Measurements from ENCODE around the gene LSM14B. TPM values are rescaled to one million over a fixed set of nuclear protein-coding genes. Genes with fewer than 3 reads are reported as not detected.
A peak's percentile ranks its signal among the peaks of the same experiment; 100 is the strongest.

LSM14B gene
- total RNA-seq, 3 donors from 2014 or later (not counting 1 experiment from before 2014, with no cell fraction given): 41.1 to 56.2 (median 47.3) TPM

DNA sequence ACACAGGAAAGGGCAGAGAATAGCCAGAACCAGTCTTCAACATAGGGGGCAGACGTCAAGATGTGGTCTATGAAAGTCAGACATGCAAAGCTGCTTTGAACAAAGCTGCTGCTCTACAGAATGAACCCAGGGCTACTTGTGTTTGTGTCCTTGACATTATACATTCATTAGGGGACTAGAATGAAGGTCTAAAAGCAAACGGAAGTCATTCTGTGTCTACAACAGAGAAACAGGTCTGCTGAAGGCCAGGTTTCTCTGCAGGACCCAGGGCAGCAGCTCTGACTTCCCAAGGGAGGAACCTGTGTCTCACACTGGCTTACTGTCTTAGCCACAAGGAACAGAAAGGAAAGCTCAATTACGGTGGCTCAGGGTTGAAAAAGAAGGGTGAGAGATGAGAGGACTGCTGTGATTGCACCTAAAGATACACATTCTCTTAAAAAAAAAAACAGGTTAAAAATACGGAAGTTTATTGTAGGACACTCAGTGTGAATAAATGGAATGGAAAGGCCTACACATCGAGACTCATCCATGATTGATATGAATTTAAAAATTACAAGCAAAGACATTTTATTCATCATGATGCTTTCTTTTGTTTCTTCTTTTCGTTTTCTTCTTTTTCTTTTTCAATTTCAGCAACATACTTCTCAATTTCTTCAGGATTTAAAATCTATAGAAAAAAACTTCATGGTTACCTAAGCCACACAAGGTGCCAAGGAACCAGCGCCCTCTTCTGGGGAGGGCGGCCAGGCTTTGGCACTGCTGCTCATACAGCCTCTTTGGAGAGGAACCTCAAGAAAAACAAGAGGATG, 14.2 kb downstream of the LSM14B start:
- intact Hi-C loops (cut with micrococcal nuclease): loop anchor here (1.0 to 2.0 kb wide), 3 partner anchors 14 to 126 kb away; partner anchors contain the start of gene LSM14B
- H3K9me3 Mint-ChIP-seq: no peaks in the 10 kb centered on the region
- no peaks in the 10 kb centered on the region for H3K27me3 Mint-ChIP-seq (ENCODE audit: low read depth in 2 of 2)
- H3K4me3 Mint-ChIP-seq: no peak overlapping the region
- DNase-seq: peak; percentile 58 to 88
- H3K9me3 ChIP-seq (ENCODE audit: control insufficient read depth, insufficient read depth, low read length): no peaks in the 10 kb centered on the region
- H3K36me3 Mint-ChIP-seq: peaks cover 15% of the 10 kb centered on the region
- TF ChIP-seq, protein P1, sequence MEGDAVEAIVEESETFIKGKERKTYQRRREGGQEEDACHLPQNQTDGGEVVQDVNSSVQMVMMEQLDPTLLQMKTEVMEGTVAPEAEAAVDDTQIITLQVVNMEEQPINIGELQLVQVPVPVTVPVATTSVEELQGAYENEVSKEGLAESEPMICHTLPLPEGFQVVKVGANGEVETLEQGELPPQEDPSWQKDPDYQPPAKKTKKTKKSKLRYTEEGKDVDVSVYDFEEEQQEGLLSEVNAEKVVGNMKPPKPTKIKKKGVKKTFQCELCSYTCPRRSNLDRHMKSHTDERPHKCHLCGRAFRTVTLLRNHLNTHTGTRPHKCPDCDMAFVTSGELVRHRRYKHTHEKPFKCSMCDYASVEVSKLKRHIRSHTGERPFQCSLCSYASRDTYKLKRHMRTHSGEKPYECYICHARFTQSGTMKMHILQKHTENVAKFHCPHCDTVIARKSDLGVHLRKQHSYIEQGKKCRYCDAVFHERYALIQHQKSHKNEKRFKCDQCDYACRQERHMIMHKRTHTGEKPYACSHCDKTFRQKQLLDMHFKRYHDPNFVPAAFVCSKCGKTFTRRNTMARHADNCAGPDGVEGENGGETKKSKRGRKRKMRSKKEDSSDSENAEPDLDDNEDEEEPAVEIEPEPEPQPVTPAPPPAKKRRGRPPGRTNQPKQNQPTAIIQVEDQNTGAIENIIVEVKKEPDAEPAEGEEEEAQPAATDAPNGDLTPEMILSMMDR (IDR thresholded peaks at IDR 0.05): peak; percentile 73
- H3K27ac Mint-ChIP-seq: peak overlapping the region; percentile 51 to 76
- H3K4me1 ChIP-seq (ENCODE audit: control insufficient read depth, insufficient read depth, low read length): peaks cover 21% of the 10 kb centered on the region
- 50% methylated on average over 5 of the region's 8 CpGs for WGBS (ENCODE audit: insufficient coverage)
- H3K27ac ChIP-seq (ENCODE audit: low read length): no peak overlapping the region
- peaks cover 81% of the 10 kb centered on the region for H3K36me3 ChIP-seq (ENCODE audit: control insufficient read depth, insufficient read depth, low read length)
- no peaks in the 10 kb centered on the region for H3K27me3 ChIP-seq (ENCODE audit: control insufficient read depth, insufficient read depth, low read length)
- H3K4me1 Mint-ChIP-seq: peaks cover 44 to 50% of the 10 kb centered on the region in 2 donors
- no peak overlapping the region for H3K4me3 ChIP-seq (ENCODE audit: low read length)
- peak; percentile 58 to 73 (median 60) for ATAC-seq

DNA sequence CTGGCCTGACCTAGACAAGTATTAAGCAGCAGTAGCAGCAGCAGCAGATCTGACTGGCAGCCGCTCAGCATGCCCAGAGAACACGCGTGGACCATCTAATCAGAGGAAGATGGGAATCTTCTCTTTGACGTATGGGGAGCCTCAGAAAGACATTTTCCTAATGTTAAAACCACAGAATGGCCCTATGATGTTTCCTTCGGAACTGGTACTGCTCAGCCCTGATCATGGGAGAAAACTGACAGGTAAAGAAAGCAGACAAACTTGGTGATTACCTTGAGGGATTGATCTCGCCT, 14.8 kb downstream of the LSM14B start:
- no peak overlapping the region for H3K4me3 Mint-ChIP-seq
- DNase-seq: no peak
- Histone ChIP-seq H3K4me3 (ENCODE audit: low read length) (no peak overlapping the region), H3K9me3 (ENCODE audit: control insufficient read depth, insufficient read depth, low read length) (no peaks in the 10 kb centered on the region), H3K27me3 (ENCODE audit: control insufficient read depth, insufficient read depth, low read length) (no peaks in the 10 kb centered on the region), H3K27ac (ENCODE audit: low read length) (no peak overlapping the region), H3K4me1 (ENCODE audit: control insufficient read depth, insufficient read depth, low read length) (peaks cover 26% of the 10 kb centered on the region), H3K36me3 (ENCODE audit: control insufficient read depth, insufficient read depth, low read length) (peaks cover 76% of the 10 kb centered on the region)
- no peak for ATAC-seq
- no peaks in the 10 kb centered on the region for H3K27me3 Mint-ChIP-seq (ENCODE audit: low read depth in 2 of 2)
- H3K9me3 Mint-ChIP-seq: no peaks in the 10 kb centered on the region
- H3K27ac Mint-ChIP-seq: peak overlapping the region; percentile 51 to 76
- intact Hi-C loops (cut with micrococcal nuclease): loop anchor here (2.0 kb wide), 2 partner anchors 14 to 126 kb away; partner anchors contain the start of gene LSM14B
- 74% methylated on average over 6 of the region's 6 CpGs for WGBS (ENCODE audit: insufficient coverage)
- H3K4me1 Mint-ChIP-seq: peaks cover 46 to 52% of the 10 kb centered on the region in 2 donors
- TF ChIP-seq, protein P1 (IDR thresholded peaks at IDR 0.05): no peak
- peaks cover 14% of the 10 kb centered on the region for H3K36me3 Mint-ChIP-seq

DNA sequence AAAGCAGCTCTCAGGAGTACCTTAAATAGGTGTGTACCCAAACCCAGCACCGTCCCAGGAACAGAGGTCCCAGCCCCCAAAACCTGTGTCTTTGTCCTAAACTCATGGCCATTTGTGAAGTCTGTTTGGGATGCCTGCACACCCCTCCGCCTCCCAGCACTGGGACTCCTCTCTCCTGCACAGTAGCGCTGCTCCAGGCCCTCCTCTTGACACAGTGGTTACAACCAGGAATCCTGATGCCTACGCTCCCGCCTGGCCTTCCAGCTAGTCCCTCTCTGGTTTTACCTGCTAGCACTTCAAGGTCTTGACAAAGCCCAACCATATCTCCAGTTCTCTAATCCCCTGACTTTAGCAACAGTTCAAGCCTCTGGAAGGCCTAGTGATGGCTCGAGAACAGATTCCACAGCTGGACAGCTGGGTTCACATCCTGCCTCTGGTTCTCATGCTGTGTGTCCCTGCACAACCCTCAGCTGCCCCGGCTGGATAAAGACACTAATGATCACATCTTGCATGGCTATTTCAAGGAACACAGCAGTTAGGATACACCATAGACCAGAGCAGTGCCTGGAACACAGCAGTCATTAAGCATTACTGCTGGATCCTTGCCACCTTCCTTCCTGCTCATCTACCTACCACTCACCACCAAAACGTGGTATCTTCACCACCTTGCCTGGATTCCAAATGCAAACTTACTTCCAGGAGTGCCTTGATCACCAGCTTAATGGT, 15.4 kb downstream of the LSM14B start:
- intact Hi-C loops (cut with micrococcal nuclease): loop anchor here (2.0 kb wide), 2 partner anchors 15 to 127 kb away; partner anchors contain the start of gene LSM14B
- H3K4me1 ChIP-seq (ENCODE audit: control insufficient read depth, insufficient read depth, low read length): peaks cover 30% of the 10 kb centered on the region
- no peaks in the 10 kb centered on the region for H3K9me3 ChIP-seq (ENCODE audit: control insufficient read depth, insufficient read depth, low read length)
- H3K36me3 ChIP-seq (ENCODE audit: control insufficient read depth, insufficient read depth, low read length): peaks cover 71% of the 10 kb centered on the region
- ATAC-seq: no peak
- H3K4me3 Mint-ChIP-seq: peak overlapping the region; percentile 10
- H3K9me3 Mint-ChIP-seq: no peaks in the 10 kb centered on the region
- H3K36me3 Mint-ChIP-seq: peaks cover 9% of the 10 kb centered on the region
- DNase-seq: no peak
- H3K27ac Mint-ChIP-seq: peak overlapping the region; percentile 47 to 76
- no peak overlapping the region for H3K27ac ChIP-seq (ENCODE audit: low read length)
- WGBS (ENCODE audit: insufficient coverage): 96% methylated on average over 8 of the region's 8 CpGs
- H3K4me3 ChIP-seq (ENCODE audit: low read length): no peak overlapping the region
- H3K27me3 Mint-ChIP-seq (ENCODE audit: low read depth in 2 of 2): no peaks in the 10 kb centered on the region
- no peaks in the 10 kb centered on the region for H3K27me3 ChIP-seq (ENCODE audit: control insufficient read depth, insufficient read depth, low read length)
- TF ChIP-seq, protein P1 (IDR thresholded peaks at IDR 0.05): no peak
- peaks cover 44 to 49% of the 10 kb centered on the region in 2 donors for H3K4me1 Mint-ChIP-seq
